GM13976 (cell line): ENCODE measurements around the gene GPC5.

Source experiments
- DNase-seq: peaks from one replicate; pipeline ENCODE4 v3.0.0; 2012; ENCODE audit warnings: low spot score
- in situ Hi-C: fragments of 300-500 bp; cut with MboI; formaldehyde crosslinking; loops from one replicate; pipeline ENCODE4 v1.12.0; 2022; ENCODE audit warnings: low sequenced_read_pairs, mixed read lengths, inconsistent platforms; ENCODE audit not compliant: unreplicated experiment
- TF ChIP-seq, protein P1 (sequence below): IDR thresholded peaks from 2 replicates; pipeline ENCODE4 v1.5.1; 2012; ENCODE audit warnings: borderline replicate concordance, mild to moderate bottlenecking; ENCODE audit not compliant: insufficient read depth; ENCODE audit errors: extremely low read depth, missing control alignments, control extremely low read depth

Gene GPC5

DNA sequence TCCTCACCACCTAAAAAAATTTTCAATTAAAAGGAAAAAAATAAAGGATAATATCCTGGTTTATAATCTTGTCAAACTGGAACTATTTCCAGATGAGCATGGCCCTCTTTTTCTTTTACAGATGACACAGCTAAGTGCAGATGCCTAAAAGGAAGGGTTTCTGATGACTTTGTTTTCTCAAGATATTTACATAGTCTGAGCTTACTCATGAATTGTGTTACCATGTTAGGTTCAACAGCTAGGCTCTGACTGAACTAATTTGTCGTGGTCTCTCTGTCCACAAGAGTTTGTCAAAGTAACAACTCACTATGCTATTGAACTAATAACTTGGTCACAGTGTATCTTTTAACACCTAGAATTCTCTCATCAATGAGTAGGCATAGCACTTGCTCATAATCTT is 780.8 kb downstream of the GPC5 start:
- in situ Hi-C loops, result no loop called here
- no peak for DNase-seq
- TF ChIP-seq, protein P1, sequence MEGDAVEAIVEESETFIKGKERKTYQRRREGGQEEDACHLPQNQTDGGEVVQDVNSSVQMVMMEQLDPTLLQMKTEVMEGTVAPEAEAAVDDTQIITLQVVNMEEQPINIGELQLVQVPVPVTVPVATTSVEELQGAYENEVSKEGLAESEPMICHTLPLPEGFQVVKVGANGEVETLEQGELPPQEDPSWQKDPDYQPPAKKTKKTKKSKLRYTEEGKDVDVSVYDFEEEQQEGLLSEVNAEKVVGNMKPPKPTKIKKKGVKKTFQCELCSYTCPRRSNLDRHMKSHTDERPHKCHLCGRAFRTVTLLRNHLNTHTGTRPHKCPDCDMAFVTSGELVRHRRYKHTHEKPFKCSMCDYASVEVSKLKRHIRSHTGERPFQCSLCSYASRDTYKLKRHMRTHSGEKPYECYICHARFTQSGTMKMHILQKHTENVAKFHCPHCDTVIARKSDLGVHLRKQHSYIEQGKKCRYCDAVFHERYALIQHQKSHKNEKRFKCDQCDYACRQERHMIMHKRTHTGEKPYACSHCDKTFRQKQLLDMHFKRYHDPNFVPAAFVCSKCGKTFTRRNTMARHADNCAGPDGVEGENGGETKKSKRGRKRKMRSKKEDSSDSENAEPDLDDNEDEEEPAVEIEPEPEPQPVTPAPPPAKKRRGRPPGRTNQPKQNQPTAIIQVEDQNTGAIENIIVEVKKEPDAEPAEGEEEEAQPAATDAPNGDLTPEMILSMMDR, result no peak

DNA sequence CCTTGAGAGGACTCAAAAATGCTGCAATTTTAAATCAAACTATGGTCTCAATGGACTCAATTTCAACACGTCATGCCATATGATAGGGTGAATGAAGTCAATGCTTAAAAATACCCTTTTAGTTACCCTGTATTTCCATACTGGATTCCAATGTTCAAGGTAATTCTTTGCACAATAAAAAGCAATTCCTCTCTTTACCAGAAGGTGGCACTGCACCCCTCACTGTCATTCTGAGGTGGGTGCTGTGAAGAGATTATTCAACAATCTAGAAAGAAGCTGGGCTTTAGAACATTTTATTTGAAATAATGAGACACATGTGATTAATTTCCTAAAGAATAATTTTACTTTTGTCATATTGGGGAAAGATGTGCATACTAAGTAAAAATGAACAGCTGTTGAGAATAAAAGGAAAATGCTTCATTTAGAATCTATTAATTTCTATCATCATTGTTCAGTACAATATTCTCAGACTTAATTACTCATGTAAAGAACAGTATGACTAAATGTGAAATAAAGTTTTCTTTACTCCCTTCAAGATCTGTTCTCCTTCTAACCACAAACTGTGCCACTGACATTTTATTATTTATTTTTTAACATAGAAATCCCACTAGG is 789.1 kb downstream of the GPC5 start:
- DNase-seq, result peak; percentile 46
- TF ChIP-seq, protein P1, result peak; percentile 76
- in situ Hi-C loops, result no loop called here

DNA sequence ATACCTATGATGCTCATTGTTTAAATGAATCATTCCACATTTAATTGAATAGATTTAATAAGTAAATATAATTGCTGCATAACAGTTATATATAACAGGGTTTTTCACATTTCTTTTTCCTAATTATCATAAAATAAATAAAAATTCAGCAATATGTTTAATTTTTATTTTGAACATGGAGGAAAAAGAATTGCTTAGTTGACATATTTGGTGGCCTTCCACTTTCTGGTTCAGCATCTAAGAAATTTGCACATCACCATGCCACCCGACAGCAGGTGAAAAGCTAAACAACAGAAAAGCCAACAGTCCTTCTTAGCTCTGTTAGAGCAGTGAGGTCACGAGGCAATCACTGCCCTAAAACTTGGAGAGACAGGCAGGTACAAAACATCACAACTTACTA is 790.2 kb downstream of the GPC5 start:
- TF ChIP-seq, protein P1, result no peak
- no peak for DNase-seq
- in situ Hi-C loops, result no loop called here

DNA sequence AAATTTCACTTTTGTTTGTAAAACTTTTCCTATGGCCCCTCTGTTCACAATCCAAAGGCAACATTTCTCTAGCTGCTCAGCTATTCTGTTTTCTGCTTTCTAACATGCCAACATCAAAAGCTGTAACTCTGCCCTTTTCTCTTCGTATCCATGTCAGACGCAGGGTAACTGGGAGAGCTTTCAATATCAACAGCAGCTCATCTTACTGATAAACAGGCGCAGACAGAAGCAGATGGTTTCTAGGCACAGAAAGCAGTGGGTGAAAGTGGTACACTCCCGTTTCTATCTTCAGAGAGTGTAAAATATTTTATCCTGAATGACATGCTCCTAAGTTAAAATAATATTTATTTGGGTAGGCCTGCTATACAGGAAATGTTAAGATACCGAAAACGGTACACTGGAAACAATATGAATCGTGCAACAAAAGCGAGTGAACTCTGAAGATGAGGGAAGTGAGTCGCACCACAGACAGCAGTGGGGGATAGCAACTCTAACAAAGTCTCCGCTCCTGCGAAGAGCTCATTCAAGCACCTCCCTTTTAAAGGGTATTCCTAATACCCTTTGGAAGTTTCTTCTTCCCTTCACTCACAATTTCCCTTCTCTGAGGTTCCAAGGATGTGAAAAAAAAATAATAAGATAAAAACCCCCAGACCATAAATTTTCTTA is 798.3 kb downstream of the GPC5 start:
- in situ Hi-C loops, result no loop called here
- TF ChIP-seq, protein P1, result no peak
- no peak for DNase-seq

DNA sequence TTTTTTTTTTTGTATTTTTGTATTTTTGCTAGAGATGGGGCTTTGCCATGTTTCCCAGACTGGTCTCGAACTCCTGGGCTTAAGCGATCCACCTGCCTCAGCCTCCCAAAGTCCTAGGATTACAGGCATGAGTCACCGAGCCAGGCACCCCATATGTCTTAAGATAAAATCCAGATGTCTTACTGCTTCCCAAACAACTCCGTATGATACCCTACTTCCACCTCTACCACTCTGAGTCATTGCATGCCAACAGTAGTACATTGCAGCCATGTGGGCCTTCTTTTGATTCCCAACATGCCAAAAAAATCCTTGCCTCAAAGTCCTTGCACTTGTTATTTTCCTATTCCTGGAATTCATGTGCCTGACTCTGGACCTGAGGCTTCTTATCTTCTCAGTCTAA is 799.2 kb downstream of the GPC5 start:
- no peak for DNase-seq
- TF ChIP-seq, protein P1, result no peak
- in situ Hi-C loops, result no loop called here

DNA sequence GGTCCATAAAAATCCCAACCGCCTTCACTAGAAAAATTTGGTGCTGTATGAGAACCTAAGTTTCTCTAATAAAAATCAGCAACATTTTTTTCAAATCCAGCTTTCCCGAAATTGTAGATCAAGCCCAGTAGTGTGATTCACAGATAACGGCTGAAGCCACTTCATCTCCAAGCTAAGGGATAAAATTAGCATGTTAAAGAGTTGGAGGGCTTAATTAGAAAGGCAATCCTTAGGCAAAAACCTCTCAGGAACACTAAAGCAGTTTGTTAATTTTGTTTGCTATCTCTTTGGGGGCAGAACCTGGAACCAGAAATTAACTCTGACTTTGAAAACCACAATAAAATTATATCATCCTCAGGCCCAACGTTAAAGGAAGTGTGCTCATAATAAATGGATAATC is 820.2 kb downstream of the GPC5 start:
- in situ Hi-C loops, result no loop called here
- TF ChIP-seq, protein P1, result no peak
- DNase-seq, result no peak
